Measurements from ENCODE around the gene SVIL.

SVIL gene

DNA sequence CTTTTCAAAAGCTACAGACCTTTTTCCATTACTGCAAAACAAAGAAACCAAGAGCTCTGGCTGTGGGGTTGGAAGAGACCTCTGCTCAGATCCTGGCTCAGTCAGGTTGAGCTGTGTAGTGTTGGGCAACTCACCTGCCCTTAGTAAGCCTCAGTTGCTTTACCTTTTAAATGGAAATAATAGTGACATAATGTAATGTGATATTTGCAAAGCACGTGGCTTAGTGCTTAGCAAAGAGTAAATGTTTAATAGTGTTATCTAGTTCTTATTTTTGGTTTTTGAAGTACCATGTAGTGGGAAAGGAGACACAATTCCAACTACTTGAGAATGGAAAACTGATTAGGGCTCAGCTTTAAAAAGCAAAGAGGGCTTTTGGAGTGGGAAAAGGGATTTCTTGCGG is 100.2 kb downstream of the SVIL start:
- no peaks in the 10 kb centered on the region for H3K4me1 ChIP-seq (ENCODE audit: control insufficient read depth in 1 of 2, insufficient read depth in 1 of 2, low read depth in 1 of 2, low read length in 1 of 2)
- no peak overlapping the region for H3K4me3 ChIP-seq (ENCODE audit: low read depth in 1 of 2, low read length in 1 of 2)
- no peaks in the 10 kb centered on the region for H3K9me3 ChIP-seq
- peaks cover 52% of the 10 kb centered on the region for H3K36me3 ChIP-seq
- TF ChIP-seq, protein P1, sequence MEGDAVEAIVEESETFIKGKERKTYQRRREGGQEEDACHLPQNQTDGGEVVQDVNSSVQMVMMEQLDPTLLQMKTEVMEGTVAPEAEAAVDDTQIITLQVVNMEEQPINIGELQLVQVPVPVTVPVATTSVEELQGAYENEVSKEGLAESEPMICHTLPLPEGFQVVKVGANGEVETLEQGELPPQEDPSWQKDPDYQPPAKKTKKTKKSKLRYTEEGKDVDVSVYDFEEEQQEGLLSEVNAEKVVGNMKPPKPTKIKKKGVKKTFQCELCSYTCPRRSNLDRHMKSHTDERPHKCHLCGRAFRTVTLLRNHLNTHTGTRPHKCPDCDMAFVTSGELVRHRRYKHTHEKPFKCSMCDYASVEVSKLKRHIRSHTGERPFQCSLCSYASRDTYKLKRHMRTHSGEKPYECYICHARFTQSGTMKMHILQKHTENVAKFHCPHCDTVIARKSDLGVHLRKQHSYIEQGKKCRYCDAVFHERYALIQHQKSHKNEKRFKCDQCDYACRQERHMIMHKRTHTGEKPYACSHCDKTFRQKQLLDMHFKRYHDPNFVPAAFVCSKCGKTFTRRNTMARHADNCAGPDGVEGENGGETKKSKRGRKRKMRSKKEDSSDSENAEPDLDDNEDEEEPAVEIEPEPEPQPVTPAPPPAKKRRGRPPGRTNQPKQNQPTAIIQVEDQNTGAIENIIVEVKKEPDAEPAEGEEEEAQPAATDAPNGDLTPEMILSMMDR (IDR thresholded peaks at IDR 0.05) = no peak
- H3K27me3 ChIP-seq = no peaks in the 10 kb centered on the region
- no peak overlapping the region for H3K27ac ChIP-seq

DNA sequence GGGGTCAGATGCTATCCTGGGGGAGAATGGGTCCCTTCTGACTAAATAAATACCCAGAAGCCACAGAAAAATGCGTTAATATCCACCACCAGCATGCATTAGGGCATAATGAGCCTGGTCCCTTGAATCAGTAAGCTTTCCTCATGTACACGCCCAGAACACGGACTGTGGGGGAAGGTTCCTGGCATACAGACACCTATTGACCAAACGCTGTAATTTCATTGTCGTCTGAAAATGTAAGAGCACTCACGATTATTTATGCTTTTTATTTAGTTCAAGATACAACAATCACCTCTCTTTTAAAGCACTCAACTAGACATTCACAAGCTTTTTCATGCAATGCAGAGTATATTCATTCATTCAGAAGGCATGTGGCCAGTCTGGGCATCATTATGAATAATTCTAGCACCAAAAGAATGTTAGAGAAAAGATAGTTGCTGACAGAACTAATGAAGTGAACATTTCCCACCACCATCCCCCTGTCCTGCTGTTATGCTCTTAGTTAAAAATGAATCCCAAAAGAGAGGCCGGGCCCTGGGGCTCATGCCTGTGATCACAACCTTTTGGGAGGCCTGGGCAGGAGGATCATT is 101.0 kb downstream of the SVIL start:
- Histone ChIP-seq H3K4me3 (ENCODE audit: low read depth in 1 of 2, low read length in 1 of 2) (no peak overlapping the region), H3K4me1 (ENCODE audit: control insufficient read depth in 1 of 2, insufficient read depth in 1 of 2, low read depth in 1 of 2, low read length in 1 of 2) (no peaks in the 10 kb centered on the region), H3K36me3 (peaks cover 54% of the 10 kb centered on the region), H3K9me3 (no peaks in the 10 kb centered on the region), H3K27me3 (no peaks in the 10 kb centered on the region), H3K27ac (peak overlapping the region; percentile 26)
- TF ChIP-seq, protein P1 (IDR thresholded peaks at IDR 0.05) = no peak

DNA sequence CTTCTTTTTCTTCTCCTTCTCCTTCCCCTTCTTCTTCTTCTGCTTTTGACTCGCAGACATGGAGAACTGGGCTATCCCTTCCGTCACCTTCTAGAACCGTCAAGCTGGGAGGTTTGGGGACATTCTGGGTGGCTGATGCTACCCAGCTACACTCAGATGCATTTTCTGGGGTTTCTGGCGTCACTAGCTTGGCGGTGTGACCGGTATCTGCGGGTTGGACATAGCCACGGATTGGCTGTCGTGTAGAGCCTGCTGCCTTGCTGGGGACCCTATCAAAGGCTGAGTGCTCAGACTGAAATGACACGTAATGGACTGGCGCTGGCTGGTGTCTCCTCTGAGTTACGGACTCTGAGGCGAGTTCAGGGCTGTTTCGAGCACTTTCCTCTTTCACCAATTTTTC is 101.7 kb downstream of the SVIL start:
- peak overlapping the region; percentile 26 for H3K27ac ChIP-seq
- TF ChIP-seq, protein P1 (IDR thresholded peaks at IDR 0.05) = no peak
- H3K36me3 ChIP-seq = peaks cover 54% of the 10 kb centered on the region
- no peak overlapping the region for H3K4me3 ChIP-seq (ENCODE audit: low read depth in 1 of 2, low read length in 1 of 2)
- no peaks in the 10 kb centered on the region for H3K27me3 ChIP-seq
- H3K4me1 ChIP-seq (ENCODE audit: control insufficient read depth in 1 of 2, insufficient read depth in 1 of 2, low read depth in 1 of 2, low read length in 1 of 2) = no peaks in the 10 kb centered on the region
- no peaks in the 10 kb centered on the region for H3K9me3 ChIP-seq

DNA sequence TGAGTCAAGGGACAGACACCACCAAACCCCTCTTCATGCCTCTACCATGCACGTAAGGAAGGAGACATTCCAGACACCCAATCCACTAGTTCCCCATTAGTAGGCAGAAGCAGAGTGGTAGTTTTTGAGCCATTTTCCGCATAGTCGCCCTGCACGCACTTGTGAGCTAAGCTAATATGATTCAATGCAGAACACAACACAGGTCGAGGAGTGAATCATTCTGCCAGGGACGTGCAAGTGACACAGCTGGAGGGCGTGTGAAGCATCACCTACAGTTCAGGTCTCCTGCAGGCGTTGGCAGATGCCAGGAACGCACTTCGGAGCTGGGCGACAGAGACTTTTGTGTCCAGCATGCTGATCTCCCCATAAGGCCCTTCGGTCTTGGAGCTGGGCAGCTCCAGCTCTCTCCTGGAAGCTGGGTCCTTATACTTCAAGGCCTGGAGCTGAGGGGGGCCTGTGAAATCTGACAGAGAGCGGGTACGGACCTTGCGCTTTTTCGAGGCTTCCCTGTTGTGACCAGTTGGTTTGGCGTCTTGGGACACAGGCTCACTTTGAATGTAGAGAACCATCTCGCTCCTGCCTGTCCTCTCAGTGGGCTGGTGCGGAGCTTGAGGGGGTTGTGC is 102.4 kb downstream of the SVIL start:
- H3K36me3 ChIP-seq = peaks cover 53% of the 10 kb centered on the region
- H3K4me3 ChIP-seq (ENCODE audit: low read depth in 1 of 2, low read length in 1 of 2) = no peak overlapping the region
- no peaks in the 10 kb centered on the region for H3K4me1 ChIP-seq (ENCODE audit: control insufficient read depth in 1 of 2, insufficient read depth in 1 of 2, low read depth in 1 of 2, low read length in 1 of 2)
- H3K27ac ChIP-seq = peak overlapping the region; percentile 26
- no peaks in the 10 kb centered on the region for H3K9me3 ChIP-seq
- H3K27me3 ChIP-seq = no peaks in the 10 kb centered on the region
- TF ChIP-seq, protein P1 (IDR thresholded peaks at IDR 0.05) = no peak

DNA sequence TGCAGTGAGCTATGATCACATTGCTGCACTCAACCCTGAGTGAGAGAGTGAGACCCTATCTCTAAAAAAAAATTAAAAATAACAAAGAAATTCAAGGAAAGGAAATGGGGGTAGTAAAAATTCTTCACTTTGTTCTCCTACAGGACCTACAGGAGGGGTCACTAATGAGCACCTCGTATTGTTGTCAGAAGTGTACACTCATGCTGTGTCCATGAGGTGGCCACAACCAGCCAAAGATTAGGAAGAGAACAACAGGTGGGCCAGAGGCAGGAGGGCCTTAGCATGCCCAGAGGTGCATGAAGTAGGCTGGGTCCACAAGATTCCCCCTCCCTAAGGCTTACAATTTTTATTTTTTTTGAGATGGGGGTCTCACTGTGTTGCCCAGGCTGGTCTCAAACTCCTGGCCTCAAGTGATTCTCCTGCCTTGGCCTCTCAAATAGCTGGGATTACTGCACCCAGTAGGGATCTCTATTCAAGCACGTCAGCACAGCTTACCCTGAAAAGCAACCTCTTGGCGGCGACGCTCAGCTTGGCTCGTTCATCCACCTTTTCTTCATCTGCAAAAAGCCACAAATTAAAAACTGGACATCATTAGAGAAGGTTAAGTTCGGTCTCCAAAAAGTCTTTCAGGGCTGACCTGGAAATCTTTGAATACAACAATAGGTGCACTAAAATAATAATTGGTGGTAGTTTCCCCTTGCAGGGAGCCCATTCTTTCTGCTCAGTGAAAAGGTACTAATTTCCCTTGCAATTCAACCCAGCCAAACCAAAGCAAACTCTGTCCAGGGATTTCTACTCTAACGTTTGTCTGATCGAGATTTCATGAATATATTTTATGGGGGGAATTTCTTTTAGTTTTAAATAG is 104.4 kb downstream of the SVIL start:
- H3K27ac ChIP-seq = no peak overlapping the region
- H3K4me3 ChIP-seq (ENCODE audit: low read depth in 1 of 2, low read length in 1 of 2) = no peak overlapping the region
- H3K27me3 ChIP-seq = no peaks in the 10 kb centered on the region
- TF ChIP-seq, protein P1 (IDR thresholded peaks at IDR 0.05) = no peak
- H3K4me1 ChIP-seq (ENCODE audit: control insufficient read depth in 1 of 2, insufficient read depth in 1 of 2, low read depth in 1 of 2, low read length in 1 of 2) = no peaks in the 10 kb centered on the region
- no peaks in the 10 kb centered on the region for H3K9me3 ChIP-seq
- H3K36me3 ChIP-seq = peaks cover 72% of the 10 kb centered on the region
